Measurements from ENCODE around the gene TENM4.

DNA sequence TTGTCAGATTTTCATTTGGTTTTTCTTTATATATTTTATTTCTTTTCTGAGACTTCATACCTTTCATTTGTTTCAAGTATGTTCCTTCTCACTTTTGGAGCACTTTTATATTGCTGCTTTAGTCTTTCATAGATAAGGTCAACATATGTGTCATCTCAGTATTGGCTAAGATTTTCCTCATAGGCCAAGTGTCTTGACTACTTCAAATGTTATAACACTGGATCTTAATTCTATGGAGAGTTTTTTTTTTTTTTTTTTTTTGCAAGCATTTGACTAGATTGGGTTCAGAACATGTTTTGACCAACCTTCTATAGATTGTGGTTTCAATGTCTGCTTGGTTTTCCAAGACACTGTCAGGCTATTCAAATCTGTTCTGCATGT is 797.2 kb downstream of the TENM4 start:
- TF ChIP-seq, protein P1, sequence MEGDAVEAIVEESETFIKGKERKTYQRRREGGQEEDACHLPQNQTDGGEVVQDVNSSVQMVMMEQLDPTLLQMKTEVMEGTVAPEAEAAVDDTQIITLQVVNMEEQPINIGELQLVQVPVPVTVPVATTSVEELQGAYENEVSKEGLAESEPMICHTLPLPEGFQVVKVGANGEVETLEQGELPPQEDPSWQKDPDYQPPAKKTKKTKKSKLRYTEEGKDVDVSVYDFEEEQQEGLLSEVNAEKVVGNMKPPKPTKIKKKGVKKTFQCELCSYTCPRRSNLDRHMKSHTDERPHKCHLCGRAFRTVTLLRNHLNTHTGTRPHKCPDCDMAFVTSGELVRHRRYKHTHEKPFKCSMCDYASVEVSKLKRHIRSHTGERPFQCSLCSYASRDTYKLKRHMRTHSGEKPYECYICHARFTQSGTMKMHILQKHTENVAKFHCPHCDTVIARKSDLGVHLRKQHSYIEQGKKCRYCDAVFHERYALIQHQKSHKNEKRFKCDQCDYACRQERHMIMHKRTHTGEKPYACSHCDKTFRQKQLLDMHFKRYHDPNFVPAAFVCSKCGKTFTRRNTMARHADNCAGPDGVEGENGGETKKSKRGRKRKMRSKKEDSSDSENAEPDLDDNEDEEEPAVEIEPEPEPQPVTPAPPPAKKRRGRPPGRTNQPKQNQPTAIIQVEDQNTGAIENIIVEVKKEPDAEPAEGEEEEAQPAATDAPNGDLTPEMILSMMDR (IDR thresholded peaks at IDR 0.05): no peak
- TF ChIP-seq POLR2A (IDR thresholded peaks at IDR 0.05): no peak
- no peak for TF ChIP-seq POLR2AphosphoS5 (IDR thresholded peaks at IDR 0.05)
